ENCODE results near the gene TRAFD1. TPM values are rescaled to one million over a fixed set of nuclear protein-coding genes. Genes with fewer than 3 reads are reported as not detected.

The TRAFD1 gene
- total and polyA plus RNA-seq, 9 of the 15 experiments (the other 6 are each of a cell fraction or from before 2014, with no cell fraction given): 41.3 to 85.5 (median 54.5) TPM

DNA sequence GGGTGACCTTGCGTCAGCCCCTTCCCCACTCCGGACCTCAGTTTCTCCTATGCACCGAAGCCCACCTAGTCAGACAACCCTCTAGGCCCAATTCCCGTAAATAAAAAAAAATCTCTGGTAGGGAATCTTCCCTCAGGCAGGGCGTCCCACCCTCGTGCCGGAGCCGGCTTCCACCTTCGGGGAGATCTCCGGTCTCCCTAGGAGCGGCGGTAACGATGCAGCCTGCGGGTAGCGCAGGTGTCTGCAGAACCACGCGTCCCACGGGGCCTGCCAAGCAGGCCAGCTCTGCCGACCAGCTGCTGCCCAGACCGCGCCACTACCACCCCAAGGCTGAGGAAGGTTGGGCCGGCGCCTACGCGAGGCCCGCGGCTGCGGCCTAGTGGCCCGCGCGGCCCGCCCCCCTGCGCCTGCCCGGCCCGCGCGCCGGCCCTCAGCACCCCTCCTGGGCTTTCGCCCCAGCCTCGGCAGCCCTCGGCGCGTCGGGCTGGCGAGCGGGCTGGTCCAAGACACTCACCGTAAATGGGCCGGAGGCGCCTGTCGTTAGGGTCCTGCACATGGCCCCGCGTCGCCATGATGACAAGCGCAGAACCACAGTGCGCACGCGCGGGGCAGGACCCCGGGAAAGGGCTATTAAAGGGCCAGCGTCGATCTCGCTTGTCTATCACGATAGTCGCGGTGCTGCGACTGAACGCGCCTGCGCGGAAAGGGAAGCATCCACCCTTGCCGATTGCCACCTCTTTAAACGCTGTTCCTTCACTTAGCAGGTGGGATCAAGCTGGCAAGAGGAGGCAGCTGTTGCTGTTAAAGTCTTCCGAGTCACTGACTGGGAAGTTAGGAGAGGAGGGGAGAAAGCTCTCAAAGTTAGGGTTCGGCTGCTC lies 16.9 kb upstream of the TRAFD1 start, which contains the start of gene NAA25 (continued):
- TF ChIP-seq, protein P1, sequence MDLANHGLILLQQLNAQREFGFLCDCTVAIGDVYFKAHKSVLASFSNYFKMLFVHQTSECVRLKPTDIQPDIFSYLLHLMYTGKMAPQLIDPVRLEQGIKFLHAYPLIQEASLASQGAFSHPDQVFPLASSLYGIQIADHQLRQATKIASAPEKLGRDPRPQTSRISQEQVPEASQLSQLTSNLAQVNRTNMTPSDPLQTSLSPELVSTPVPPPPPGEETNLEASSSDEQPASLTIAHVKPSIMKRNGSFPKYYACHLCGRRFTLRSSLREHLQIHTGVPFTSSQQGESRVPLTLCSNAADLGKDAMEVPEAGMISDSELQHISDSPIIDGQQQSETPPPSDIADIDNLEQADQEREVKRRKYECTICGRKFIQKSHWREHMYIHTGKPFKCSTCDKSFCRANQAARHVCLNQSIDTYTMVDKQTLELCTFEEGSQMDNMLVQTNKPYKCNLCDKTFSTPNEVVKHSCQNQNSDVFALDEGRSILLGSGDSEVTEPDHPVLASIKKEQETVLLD (IDR thresholded peaks at IDR 0.05): peak; percentile 97
- TF ChIP-seq ZKSCAN1 (IDR thresholded peaks at IDR 0.05; ENCODE audit: low read depth, low read length): no peak
- TF ChIP-seq, protein P2, sequence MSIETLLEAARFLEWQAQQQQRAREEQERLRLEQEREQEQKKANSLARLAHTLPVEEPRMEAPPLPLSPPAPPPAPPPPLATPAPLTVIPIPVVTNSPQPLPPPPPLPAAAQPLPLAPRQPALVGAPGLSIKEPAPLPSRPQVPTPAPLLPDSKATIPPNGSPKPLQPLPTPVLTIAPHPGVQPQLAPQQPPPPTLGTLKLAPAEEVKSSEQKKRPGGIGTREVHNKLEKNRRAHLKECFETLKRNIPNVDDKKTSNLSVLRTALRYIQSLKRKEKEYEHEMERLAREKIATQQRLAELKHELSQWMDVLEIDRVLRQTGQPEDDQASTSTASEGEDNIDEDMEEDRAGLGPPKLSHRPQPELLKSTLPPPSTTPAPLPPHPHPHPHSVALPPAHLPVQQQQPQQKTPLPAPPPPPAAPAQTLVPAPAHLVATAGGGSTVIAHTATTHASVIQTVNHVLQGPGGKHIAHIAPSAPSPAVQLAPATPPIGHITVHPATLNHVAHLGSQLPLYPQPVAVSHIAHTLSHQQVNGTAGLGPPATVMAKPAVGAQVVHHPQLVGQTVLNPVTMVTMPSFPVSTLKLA (conservative IDR thresholded peaks at IDR 0.05): peak; percentile 95 to 96
- TF ChIP-seq, protein P3, sequence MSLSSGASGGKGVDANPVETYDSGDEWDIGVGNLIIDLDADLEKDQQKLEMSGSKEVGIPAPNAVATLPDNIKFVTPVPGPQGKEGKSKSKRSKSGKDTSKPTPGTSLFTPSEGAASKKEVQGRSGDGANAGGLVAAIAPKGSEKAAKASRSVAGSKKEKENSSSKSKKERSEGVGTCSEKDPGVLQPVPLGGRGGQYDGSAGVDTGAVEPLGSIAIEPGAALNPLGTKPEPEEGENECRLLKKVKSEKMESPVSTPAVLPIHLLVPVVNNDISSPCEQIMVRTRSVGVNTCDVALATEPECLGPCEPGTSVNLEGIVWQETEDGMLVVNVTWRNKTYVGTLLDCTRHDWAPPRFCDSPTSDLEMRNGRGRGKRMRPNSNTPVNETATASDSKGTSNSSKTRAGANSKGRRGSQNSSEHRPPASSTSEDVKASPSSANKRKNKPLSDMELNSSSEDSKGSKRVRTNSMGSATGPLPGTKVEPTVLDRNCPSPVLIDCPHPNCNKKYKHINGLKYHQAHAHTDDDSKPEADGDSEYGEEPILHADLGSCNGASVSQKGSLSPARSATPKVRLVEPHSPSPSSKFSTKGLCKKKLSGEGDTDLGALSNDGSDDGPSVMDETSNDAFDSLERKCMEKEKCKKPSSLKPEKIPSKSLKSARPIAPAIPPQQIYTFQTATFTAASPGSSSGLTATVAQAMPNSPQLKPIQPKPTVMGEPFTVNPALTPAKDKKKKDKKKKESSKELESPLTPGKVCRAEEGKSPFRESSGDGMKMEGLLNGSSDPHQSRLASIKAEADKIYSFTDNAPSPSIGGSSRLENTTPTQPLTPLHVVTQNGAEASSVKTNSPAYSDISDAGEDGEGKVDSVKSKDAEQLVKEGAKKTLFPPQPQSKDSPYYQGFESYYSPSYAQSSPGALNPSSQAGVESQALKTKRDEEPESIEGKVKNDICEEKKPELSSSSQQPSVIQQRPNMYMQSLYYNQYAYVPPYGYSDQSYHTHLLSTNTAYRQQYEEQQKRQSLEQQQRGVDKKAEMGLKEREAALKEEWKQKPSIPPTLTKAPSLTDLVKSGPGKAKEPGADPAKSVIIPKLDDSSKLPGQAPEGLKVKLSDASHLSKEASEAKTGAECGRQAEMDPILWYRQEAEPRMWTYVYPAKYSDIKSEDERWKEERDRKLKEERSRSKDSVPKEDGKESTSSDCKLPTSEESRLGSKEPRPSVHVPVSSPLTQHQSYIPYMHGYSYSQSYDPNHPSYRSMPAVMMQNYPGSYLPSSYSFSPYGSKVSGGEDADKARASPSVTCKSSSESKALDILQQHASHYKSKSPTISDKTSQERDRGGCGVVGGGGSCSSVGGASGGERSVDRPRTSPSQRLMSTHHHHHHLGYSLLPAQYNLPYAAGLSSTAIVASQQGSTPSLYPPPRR (CRISPR knock-in tag; IDR thresholded peaks at IDR 0.05; ENCODE audit: borderline replicate concordance): no peak
- TF ChIP-seq, protein P4, sequence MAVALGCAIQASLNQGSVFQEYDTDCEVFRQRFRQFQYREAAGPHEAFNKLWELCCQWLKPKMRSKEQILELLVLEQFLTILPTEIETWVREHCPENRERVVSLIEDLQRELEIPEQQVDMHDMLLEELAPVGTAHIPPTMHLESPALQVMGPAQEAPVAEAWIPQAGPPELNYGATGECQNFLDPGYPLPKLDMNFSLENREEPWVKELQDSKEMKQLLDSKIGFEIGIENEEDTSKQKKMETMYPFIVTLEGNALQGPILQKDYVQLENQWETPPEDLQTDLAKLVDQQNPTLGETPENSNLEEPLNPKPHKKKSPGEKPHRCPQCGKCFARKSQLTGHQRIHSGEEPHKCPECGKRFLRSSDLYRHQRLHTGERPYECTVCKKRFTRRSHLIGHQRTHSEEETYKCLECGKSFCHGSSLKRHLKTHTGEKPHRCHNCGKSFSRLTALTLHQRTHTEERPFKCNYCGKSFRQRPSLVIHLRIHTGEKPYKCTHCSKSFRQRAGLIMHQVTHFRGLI (CRISPR knock-in tag; IDR thresholded peaks at IDR 0.05): no peak
- TF ChIP-seq, protein P5, sequence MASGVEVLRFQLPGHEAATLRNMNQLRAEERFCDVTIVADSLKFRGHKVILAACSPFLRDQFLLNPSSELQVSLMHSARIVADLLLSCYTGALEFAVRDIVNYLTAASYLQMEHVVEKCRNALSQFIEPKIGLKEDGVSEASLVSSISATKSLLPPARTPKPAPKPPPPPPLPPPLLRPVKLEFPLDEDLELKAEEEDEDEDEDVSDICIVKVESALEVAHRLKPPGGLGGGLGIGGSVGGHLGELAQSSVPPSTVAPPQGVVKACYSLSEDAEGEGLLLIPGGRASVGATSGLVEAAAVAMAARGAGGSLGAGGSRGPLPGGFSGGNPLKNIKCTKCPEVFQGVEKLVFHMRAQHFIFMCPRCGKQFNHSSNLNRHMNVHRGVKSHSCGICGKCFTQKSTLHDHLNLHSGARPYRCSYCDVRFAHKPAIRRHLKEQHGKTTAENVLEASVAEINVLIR (CRISPR knock-in tag; IDR thresholded peaks at IDR 0.05): no peak
- no peak for TF ChIP-seq BCL6 (CRISPR knock-in tag; IDR thresholded peaks at IDR 0.05)
- TF ChIP-seq NR4A1 (CRISPR knock-in tag; IDR thresholded peaks at IDR 0.05): 0 out of 2 replicates have a peak, but pooled peaks have one; percentile 18
- peak; percentile 76; the same call in 1 of the 2 replicates for TF ChIP-seq NR4A1 (tag; IDR thresholded peaks at IDR 0.05)
- TF ChIP-seq SRSF1 (IDR thresholded peaks at IDR 0.05; ENCODE audit: low read depth, low read length): no peak
- no peak for TF ChIP-seq PURB (CRISPR knock-in tag; IDR thresholded peaks at IDR 0.05; ENCODE audit: low read depth)
- TF ChIP-seq PPARD (CRISPR knock-in tag; IDR thresholded peaks at IDR 0.05): no peak
- TF ChIP-seq CBFA2T2 (conservative IDR thresholded peaks at IDR 0.05): no peak
- no peak for TF ChIP-seq ZNF589 (CRISPR knock-in tag; IDR thresholded peaks at IDR 0.05; ENCODE audit: low read depth)
- no peak for TF ChIP-seq NEUROD1 (IDR thresholded peaks at IDR 0.05; ENCODE audit: borderline replicate concordance, low read depth, low read length, partially characterized antibody)
